GM20000 (cell line): ENCODE measurements around the gene ZRANB2.

ENCODE experiments used
- DNase-seq: peaks from one replicate; pipeline ENCODE4 v3.0.0; 2012; ENCODE audit warnings: low spot score
- CTCF ChIP-seq: IDR thresholded peaks from 2 replicates; pipeline ENCODE4 v1.5.1; 2012; ENCODE audit warnings: mild to moderate bottlenecking, control low read depth; ENCODE audit errors: extremely low read depth, missing control alignments

Gene ZRANB2

DNA sequence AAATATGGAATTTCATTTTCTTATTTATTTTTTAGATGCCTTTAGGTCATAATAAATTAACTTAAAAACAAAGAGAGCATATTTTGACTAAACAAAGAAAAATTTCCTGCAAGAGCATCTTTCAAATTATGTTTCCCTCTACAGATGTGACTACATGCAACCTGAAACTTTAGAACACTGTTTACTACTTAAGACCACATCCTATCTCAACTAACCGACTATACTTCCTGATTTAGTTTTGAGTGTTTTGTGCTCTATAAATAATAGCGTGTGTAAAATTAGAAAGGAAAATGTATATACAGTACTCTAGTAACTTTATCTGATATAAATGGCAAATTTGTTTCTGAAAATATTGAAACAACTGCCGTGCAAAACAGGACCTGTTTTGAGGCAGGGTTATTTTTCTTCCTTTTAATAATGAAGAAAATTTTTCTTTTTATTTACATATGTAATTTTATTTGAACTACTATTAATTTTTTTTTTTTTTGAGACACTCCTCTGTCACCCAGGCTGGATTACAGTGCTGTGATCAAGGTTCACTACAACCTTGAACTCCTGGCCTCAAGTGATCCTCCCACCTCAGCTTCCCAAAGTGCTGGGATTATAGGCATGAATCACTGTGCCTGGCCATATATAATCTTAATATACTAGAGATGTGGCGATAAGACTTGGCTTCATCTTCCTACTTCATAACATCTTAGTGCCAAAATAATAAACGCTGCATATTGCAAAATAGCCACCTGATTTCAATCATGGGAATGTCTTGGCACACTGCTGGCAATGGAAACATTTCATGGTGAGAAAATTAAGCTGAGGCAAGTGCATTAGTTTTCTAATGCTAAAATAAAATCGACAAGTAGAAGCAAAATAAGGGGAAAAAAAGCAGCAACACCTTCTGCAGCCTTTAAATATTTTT is 12.3 kb downstream of the ZRANB2 start:
- DNase-seq = no peak
- TF ChIP-seq CTCF = no peak

GRCh38 chr1:71054791-71055190 is 26.0 kb downstream of the ZRANB2 start:
- no peak for TF ChIP-seq CTCF
- no peak for DNase-seq

GRCh38 chr1:71054281-71054731 is 26.5 kb downstream of the ZRANB2 start:
- DNase-seq = no peak
- TF ChIP-seq CTCF = no peak

- no peak for DNase-seq
- no peak for TF ChIP-seq CTCF
These were observed 27.1 kb downstream of the ZRANB2 start for GRCh38 chr1:71053758-71054157.

DNA sequence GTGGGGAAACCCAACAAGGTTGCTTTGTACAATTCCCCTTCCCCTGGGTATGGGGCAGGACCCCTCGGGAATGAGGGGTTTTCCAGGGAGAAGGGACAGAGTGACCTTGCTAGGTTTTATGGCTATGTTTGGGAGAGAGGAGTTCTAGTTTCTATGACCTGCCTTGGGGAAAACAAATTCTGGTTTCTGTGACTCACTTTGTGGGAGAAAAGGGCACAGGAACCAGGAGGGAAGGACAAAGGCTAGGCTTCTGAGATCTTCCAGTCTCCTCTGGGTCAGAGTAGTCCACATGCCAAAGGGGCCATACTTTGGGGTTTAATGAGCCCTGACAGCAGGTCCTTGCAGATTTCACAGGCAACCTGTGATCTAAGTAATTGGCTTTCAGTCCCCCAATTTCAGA is 27.7 kb downstream of the ZRANB2 start:
- no peak for DNase-seq
- no peak for TF ChIP-seq CTCF

GRCh38 chr1:71049951-71050598 is 30.8 kb downstream of the ZRANB2 start:
- TF ChIP-seq CTCF = peak; percentile 59

More at GRCh38 chr1:71049951-71050598, 30.8 kb downstream of the ZRANB2 start:
- DNase-seq = peak; percentile 78
